ENCODE results near the gene IGFBP5. TPM values are rescaled to one million over a fixed set of nuclear protein-coding genes. Genes with fewer than 3 reads are reported as not detected.

Gene IGFBP5
- not detected in 2 replicates for total RNA-seq (2014; rRNA removed; shearing (Covaris generic); ENCODE audit: low replicate concordance)

- Histone ChIP-seq H3K4me2 (ENCODE audit: low read depth, low read length, poor library complexity, severe bottlenecking) (no peak within 1 kb of the TSS), H3K4me1 (ENCODE audit: low read length) (peaks cover 4% of the 10 kb centered on the region), H3K9me3 (ENCODE audit: low read length) (no peaks in the 10 kb centered on the region), H3K27ac (ENCODE audit: low read length) (no peak within 1 kb of the TSS), H3K79me2 (ENCODE audit: low read length) (no peaks in the 10 kb centered on the region), H3K9me2 (replicated peaks; ENCODE audit: insufficient read depth, low read length) (no peaks in the 10 kb centered on the region), H3K36me3 (ENCODE audit: insufficient read depth, low read length) (no peaks in the 10 kb centered on the region), H3K9ac (ENCODE audit: low read length) (no peak within 1 kb of the TSS), H2AFZ (ENCODE audit: low read length) (no peak within 1 kb of the TSS), H4K20me1 (ENCODE audit: insufficient read depth, low read depth, low read length) (no peaks in the 10 kb centered on the region), H3K27me3 (ENCODE audit: low read length) (no peaks in the 10 kb centered on the region), H3K4me3 (ENCODE audit: low read length) (no peak within 1 kb of the TSS)
- no peak for DNase-seq
Observed at GRCh38 chr2:216695401-216695821, at the start of gene IGFBP5. Gene IGFBP5 (minus strand): TSS chr2:216695549. CDS start chr2:216694775, 774 bp downstream.

GRCh38 chr2:216743781-216744180, 48.4 kb upstream of the IGFBP5 start:
- Histone ChIP-seq H3K9ac (ENCODE audit: low read length) (no peak overlapping the region), H3K4me1 (ENCODE audit: low read length) (no peaks in the 10 kb centered on the region), H3K27ac (ENCODE audit: low read length) (no peak overlapping the region), H3K9me2 (replicated peaks; ENCODE audit: insufficient read depth, low read length) (no peaks in the 10 kb centered on the region; the same call in 1 of the 2 replicates), H4K20me1 (ENCODE audit: insufficient read depth, low read depth, low read length) (no peaks in the 10 kb centered on the region), H2AFZ (ENCODE audit: low read length) (no peak overlapping the region), H3K36me3 (ENCODE audit: insufficient read depth, low read length) (no peaks in the 10 kb centered on the region), H3K27me3 (ENCODE audit: low read length) (no peaks in the 10 kb centered on the region), H3K79me2 (ENCODE audit: low read length) (no peaks in the 10 kb centered on the region), H3K4me2 (ENCODE audit: low read depth, low read length, poor library complexity, severe bottlenecking) (no peak overlapping the region), H3K4me3 (ENCODE audit: low read length) (no peak overlapping the region), H3K9me3 (ENCODE audit: low read length) (no peaks in the 10 kb centered on the region)
- no peak for DNase-seq

GRCh38 chr2:216742411-216742810, 47.1 kb upstream of the IGFBP5 start:
- DNase-seq: no peak
- Histone ChIP-seq H3K27ac (ENCODE audit: low read length) (no peak overlapping the region), H3K79me2 (ENCODE audit: low read length) (no peaks in the 10 kb centered on the region), H4K20me1 (ENCODE audit: insufficient read depth, low read depth, low read length) (no peaks in the 10 kb centered on the region), H3K4me2 (ENCODE audit: low read depth, low read length, poor library complexity, severe bottlenecking) (no peak overlapping the region), H3K9me2 (replicated peaks; ENCODE audit: insufficient read depth, low read length) (no peaks in the 10 kb centered on the region; the same call in 1 of the 2 replicates), H3K27me3 (ENCODE audit: low read length) (no peaks in the 10 kb centered on the region), H3K4me3 (ENCODE audit: low read length) (no peak overlapping the region), H3K36me3 (ENCODE audit: insufficient read depth, low read length) (no peaks in the 10 kb centered on the region), H3K9me3 (ENCODE audit: low read length) (no peaks in the 10 kb centered on the region), H2AFZ (ENCODE audit: low read length) (no peak overlapping the region), H3K9ac (ENCODE audit: low read length) (no peak overlapping the region), H3K4me1 (ENCODE audit: low read length) (no peaks in the 10 kb centered on the region)

- Histone ChIP-seq H3K27me3 (ENCODE audit: low read length) (no peaks in the 10 kb centered on the region), H3K36me3 (ENCODE audit: insufficient read depth, low read length) (no peaks in the 10 kb centered on the region), H3K9me2 (replicated peaks; ENCODE audit: insufficient read depth, low read length) (no peaks in the 10 kb centered on the region; the same call in 1 of the 2 replicates), H2AFZ (ENCODE audit: low read length) (no peak overlapping the region), H3K27ac (ENCODE audit: low read length) (no peak overlapping the region), H3K4me2 (ENCODE audit: low read depth, low read length, poor library complexity, severe bottlenecking) (no peak overlapping the region), H4K20me1 (ENCODE audit: insufficient read depth, low read depth, low read length) (no peaks in the 10 kb centered on the region), H3K4me1 (ENCODE audit: low read length) (no peaks in the 10 kb centered on the region), H3K79me2 (ENCODE audit: low read length) (no peaks in the 10 kb centered on the region), H3K4me3 (ENCODE audit: low read length) (no peak overlapping the region), H3K9ac (ENCODE audit: low read length) (no peak overlapping the region), H3K9me3 (ENCODE audit: low read length) (no peaks in the 10 kb centered on the region)
- DNase-seq: no peak
Observed at GRCh38 chr2:216741223-216741593, 45.9 kb upstream of the IGFBP5 start.

GRCh38 chr2:216740557-216741222, 45.3 kb upstream of the IGFBP5 start:
- H3K27ac ChIP-seq (ENCODE audit: low read length): no peak overlapping the region
- H4K20me1 ChIP-seq (ENCODE audit: insufficient read depth, low read depth, low read length): no peaks in the 10 kb centered on the region
- H3K4me1 ChIP-seq (ENCODE audit: low read length): no peaks in the 10 kb centered on the region
- H2AFZ ChIP-seq (ENCODE audit: low read length): no peak overlapping the region
- no peak overlapping the region for H3K9ac ChIP-seq (ENCODE audit: low read length)
- H3K4me3 ChIP-seq (ENCODE audit: low read length): no peak overlapping the region
- H3K36me3 ChIP-seq (ENCODE audit: insufficient read depth, low read length): no peaks in the 10 kb centered on the region
- H3K9me3 ChIP-seq (ENCODE audit: low read length): no peaks in the 10 kb centered on the region
- DNase-seq: no peak
- H3K27me3 ChIP-seq (ENCODE audit: low read length): no peaks in the 10 kb centered on the region
- H3K4me2 ChIP-seq (ENCODE audit: low read depth, low read length, poor library complexity, severe bottlenecking): no peak overlapping the region
- no peaks in the 10 kb centered on the region for H3K79me2 ChIP-seq (ENCODE audit: low read length)
- H3K9me2 ChIP-seq (replicated peaks; ENCODE audit: insufficient read depth, low read length): no peaks in the 10 kb centered on the region; the same call in 1 of the 2 replicates

- no peak overlapping the region for H3K9ac ChIP-seq (ENCODE audit: low read length)
- no peaks in the 10 kb centered on the region for H3K36me3 ChIP-seq (ENCODE audit: insufficient read depth, low read length)
Observed at GRCh38 chr2:216739035-216739434, 43.7 kb upstream of the IGFBP5 start.

GRCh38 chr2:216737676-216738075, 42.3 kb upstream of the IGFBP5 start:
- Histone ChIP-seq H3K27ac (ENCODE audit: low read length) (no peak overlapping the region), H2AFZ (ENCODE audit: low read length) (no peak overlapping the region), H3K4me1 (ENCODE audit: low read length) (no peaks in the 10 kb centered on the region), H3K4me3 (ENCODE audit: low read length) (no peak overlapping the region), H3K4me2 (ENCODE audit: low read depth, low read length, poor library complexity, severe bottlenecking) (no peak overlapping the region), H3K9ac (ENCODE audit: low read length) (no peak overlapping the region), H3K36me3 (ENCODE audit: insufficient read depth, low read length) (no peaks in the 10 kb centered on the region), H4K20me1 (ENCODE audit: insufficient read depth, low read depth, low read length) (no peaks in the 10 kb centered on the region), H3K9me3 (ENCODE audit: low read length) (no peaks in the 10 kb centered on the region), H3K27me3 (ENCODE audit: low read length) (no peaks in the 10 kb centered on the region), H3K9me2 (replicated peaks; ENCODE audit: insufficient read depth, low read length) (no peaks in the 10 kb centered on the region; the same call in 1 of the 2 replicates), H3K79me2 (ENCODE audit: low read length) (no peaks in the 10 kb centered on the region)
- DNase-seq: no peak

More at GRCh38 chr2:216739035-216739434, 43.7 kb upstream of the IGFBP5 start:
- H3K4me3 ChIP-seq (ENCODE audit: low read length): no peak overlapping the region
- H2AFZ ChIP-seq (ENCODE audit: low read length): no peak overlapping the region
- H3K27me3 ChIP-seq (ENCODE audit: low read length): no peaks in the 10 kb centered on the region
- no peaks in the 10 kb centered on the region for H3K9me3 ChIP-seq (ENCODE audit: low read length)
- no peak overlapping the region for H3K27ac ChIP-seq (ENCODE audit: low read length)
- H3K79me2 ChIP-seq (ENCODE audit: low read length): no peaks in the 10 kb centered on the region
- no peak overlapping the region for H3K4me2 ChIP-seq (ENCODE audit: low read depth, low read length, poor library complexity, severe bottlenecking)
- H4K20me1 ChIP-seq (ENCODE audit: insufficient read depth, low read depth, low read length): no peaks in the 10 kb centered on the region
- no peak for DNase-seq
- no peaks in the 10 kb centered on the region; the same call in 1 of the 2 replicates for H3K9me2 ChIP-seq (replicated peaks; ENCODE audit: insufficient read depth, low read length)
- no peaks in the 10 kb centered on the region for H3K4me1 ChIP-seq (ENCODE audit: low read length)

GRCh38 chr2:216736326-216736725, 41.0 kb upstream of the IGFBP5 start:
- Histone ChIP-seq H4K20me1 (ENCODE audit: insufficient read depth, low read depth, low read length) (no peaks in the 10 kb centered on the region), H3K27ac (ENCODE audit: low read length) (no peak overlapping the region), H3K4me1 (ENCODE audit: low read length) (no peaks in the 10 kb centered on the region), H3K4me2 (ENCODE audit: low read depth, low read length, poor library complexity, severe bottlenecking) (no peak overlapping the region), H3K9ac (ENCODE audit: low read length) (no peak overlapping the region), H2AFZ (ENCODE audit: low read length) (no peak overlapping the region), H3K79me2 (ENCODE audit: low read length) (no peaks in the 10 kb centered on the region), H3K9me2 (replicated peaks; ENCODE audit: insufficient read depth, low read length) (no peaks in the 10 kb centered on the region), H3K27me3 (ENCODE audit: low read length) (no peaks in the 10 kb centered on the region), H3K36me3 (ENCODE audit: insufficient read depth, low read length) (no peaks in the 10 kb centered on the region), H3K9me3 (ENCODE audit: low read length) (no peaks in the 10 kb centered on the region), H3K4me3 (ENCODE audit: low read length) (no peak overlapping the region)
- DNase-seq: no peak

Measured in Karpas-422 (cell line).